ENCODE data around the gene GSTP1. TPM values are rescaled to one million over a fixed set of nuclear protein-coding genes. Genes with fewer than 3 reads are reported as not detected.
A peak's percentile ranks its signal among the peaks of the same experiment; 100 is the strongest.

GSTP1 gene
- total RNA-seq, 1 donor: 495 TPM

GRCh38 chr11:67564230-67564629, 19.4 kb upstream of the GSTP1 start:
- TF ChIP-seq CTCF (IDR thresholded peaks at IDR 0.05; ENCODE audit: insufficient read depth, low read depth, low read length): no peak
- no peak overlapping the region for H3K4me3 ChIP-seq (ENCODE audit: low read depth, low read length)
- peak; percentile 27 for DNase-seq (ENCODE audit: low read depth)

- DNase-seq (ENCODE audit: low read depth): no peak
- H3K4me3 ChIP-seq (ENCODE audit: low read depth, low read length): no peak overlapping the region
- TF ChIP-seq CTCF (IDR thresholded peaks at IDR 0.05; ENCODE audit: insufficient read depth, low read depth, low read length): no peak
Observed at GRCh38 chr11:67571443-67571842, 12.2 kb upstream of the GSTP1 start.

GRCh38 chr11:67572305-67572704, 11.3 kb upstream of the GSTP1 start:
- H3K4me3 ChIP-seq (ENCODE audit: low read depth, low read length): no peak overlapping the region
- DNase-seq (ENCODE audit: low read depth): no peak
- no peak for TF ChIP-seq CTCF (IDR thresholded peaks at IDR 0.05; ENCODE audit: insufficient read depth, low read depth, low read length)

- DNase-seq (ENCODE audit: low read depth): peak; percentile 56
- TF ChIP-seq CTCF (IDR thresholded peaks at IDR 0.05; ENCODE audit: insufficient read depth, low read depth, low read length): peak; percentile 74
- H3K4me3 ChIP-seq (ENCODE audit: low read depth, low read length): no peak overlapping the region
Observed at GRCh38 chr11:67572747-67573419, 10.7 kb upstream of the GSTP1 start.

- TF ChIP-seq CTCF (IDR thresholded peaks at IDR 0.05; ENCODE audit: insufficient read depth, low read depth, low read length): no peak
- H3K4me3 ChIP-seq (ENCODE audit: low read depth, low read length): no peak overlapping the region
- no peak for DNase-seq (ENCODE audit: low read depth)
Observed at GRCh38 chr11:67574938-67575337, 8.7 kb upstream of the GSTP1 start.

GRCh38 chr11:67576735-67577475, 6.7 kb upstream of the GSTP1 start:
- no peak for TF ChIP-seq CTCF (IDR thresholded peaks at IDR 0.05; ENCODE audit: insufficient read depth, low read depth, low read length)
- H3K4me3 ChIP-seq (ENCODE audit: low read depth, low read length): no peak overlapping the region
- no peak for DNase-seq (ENCODE audit: low read depth)
